Brain microvascular endothelial cell (primary cell): Measurements from ENCODE around the gene C2CD2L.

ENCODE experiments used
- DNase-seq: peaks from one replicate; pipeline ENCODE4 v3.0.0-alpha.2; 2020
- H3K27ac ChIP-seq: fragments of 250-450 bp; sonication (Bioruptor Pico); 2 replicates; pipeline ENCODE4 v1.5.1; 2020; ENCODE audit warnings: mild to moderate bottlenecking, moderate library complexity
- H3K27me3 ChIP-seq: fragments of 250-450 bp; sonication (Bioruptor Pico); replicated peaks from 2 replicates; pipeline ENCODE4 v1.5.1; 2020; ENCODE audit warnings: mild to moderate bottlenecking
- H3K36me3 ChIP-seq: fragments of 250-450 bp; sonication (Bioruptor Pico); replicated peaks from 2 replicates; pipeline ENCODE4 v1.5.1; 2020; ENCODE audit warnings: mild to moderate bottlenecking
- H3K4me3 ChIP-seq: 2 replicates; pipeline ENCODE4 v1.5.1; 2011; ENCODE audit warnings: low read depth, mild to moderate bottlenecking, control low read depth, low read length, moderate library complexity
- in situ Hi-C: cut with HindIII; loops from 2 replicates; pipeline ENCODE4 v1.10.0; 2017; ENCODE audit warnings: low sequenced_read_pairs, low pct_ligation_motif_present
- TF ChIP-seq, protein P1 (sequence below): IDR thresholded peaks from 2 replicates; pipeline ENCODE4 v1.5.1; 2011; ENCODE audit warnings: low read depth, mild to moderate bottlenecking, moderate library complexity, low read length, control low read depth, inconsistent platforms; ENCODE audit errors: missing control alignments

C2CD2L gene

DNA sequence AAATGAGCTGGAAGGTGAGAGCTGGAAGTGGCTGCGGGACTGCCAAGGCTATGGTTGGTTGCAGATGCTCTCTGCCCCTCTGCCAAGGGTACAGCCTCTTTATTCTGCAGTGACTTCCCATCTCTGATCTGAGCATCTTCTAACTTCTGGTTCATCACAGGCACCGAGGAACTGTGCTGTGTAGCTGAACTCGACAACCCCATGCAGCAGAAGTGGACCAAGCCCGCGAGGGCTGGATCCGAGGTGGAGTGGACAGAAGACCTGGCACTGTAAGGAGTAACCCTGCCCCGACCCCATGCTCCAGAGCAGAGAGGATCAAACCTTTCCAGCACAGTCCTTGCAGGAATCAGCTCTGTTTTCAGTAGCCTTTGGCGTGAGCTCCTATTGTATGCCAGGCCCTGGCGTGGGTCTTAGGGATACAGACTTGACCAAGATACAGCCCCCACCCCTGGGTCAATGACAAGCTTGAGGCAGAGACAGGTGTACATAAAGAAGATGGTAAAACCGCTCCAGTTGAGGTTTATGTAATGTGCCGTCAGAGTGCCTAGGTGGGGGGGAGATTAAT is 4.3 kb downstream of the C2CD2L start:
- DNase-seq, result no peak
- Histone ChIP-seq H3K36me3 (peaks cover 57% of the 10 kb centered on the region), H3K27ac (no peak overlapping the region), H3K27me3 (no peaks in the 10 kb centered on the region), H3K4me3 (no peak overlapping the region)
- TF ChIP-seq, protein P1, sequence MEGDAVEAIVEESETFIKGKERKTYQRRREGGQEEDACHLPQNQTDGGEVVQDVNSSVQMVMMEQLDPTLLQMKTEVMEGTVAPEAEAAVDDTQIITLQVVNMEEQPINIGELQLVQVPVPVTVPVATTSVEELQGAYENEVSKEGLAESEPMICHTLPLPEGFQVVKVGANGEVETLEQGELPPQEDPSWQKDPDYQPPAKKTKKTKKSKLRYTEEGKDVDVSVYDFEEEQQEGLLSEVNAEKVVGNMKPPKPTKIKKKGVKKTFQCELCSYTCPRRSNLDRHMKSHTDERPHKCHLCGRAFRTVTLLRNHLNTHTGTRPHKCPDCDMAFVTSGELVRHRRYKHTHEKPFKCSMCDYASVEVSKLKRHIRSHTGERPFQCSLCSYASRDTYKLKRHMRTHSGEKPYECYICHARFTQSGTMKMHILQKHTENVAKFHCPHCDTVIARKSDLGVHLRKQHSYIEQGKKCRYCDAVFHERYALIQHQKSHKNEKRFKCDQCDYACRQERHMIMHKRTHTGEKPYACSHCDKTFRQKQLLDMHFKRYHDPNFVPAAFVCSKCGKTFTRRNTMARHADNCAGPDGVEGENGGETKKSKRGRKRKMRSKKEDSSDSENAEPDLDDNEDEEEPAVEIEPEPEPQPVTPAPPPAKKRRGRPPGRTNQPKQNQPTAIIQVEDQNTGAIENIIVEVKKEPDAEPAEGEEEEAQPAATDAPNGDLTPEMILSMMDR, result no peak
- in situ Hi-C loops, result no loop called here

DNA sequence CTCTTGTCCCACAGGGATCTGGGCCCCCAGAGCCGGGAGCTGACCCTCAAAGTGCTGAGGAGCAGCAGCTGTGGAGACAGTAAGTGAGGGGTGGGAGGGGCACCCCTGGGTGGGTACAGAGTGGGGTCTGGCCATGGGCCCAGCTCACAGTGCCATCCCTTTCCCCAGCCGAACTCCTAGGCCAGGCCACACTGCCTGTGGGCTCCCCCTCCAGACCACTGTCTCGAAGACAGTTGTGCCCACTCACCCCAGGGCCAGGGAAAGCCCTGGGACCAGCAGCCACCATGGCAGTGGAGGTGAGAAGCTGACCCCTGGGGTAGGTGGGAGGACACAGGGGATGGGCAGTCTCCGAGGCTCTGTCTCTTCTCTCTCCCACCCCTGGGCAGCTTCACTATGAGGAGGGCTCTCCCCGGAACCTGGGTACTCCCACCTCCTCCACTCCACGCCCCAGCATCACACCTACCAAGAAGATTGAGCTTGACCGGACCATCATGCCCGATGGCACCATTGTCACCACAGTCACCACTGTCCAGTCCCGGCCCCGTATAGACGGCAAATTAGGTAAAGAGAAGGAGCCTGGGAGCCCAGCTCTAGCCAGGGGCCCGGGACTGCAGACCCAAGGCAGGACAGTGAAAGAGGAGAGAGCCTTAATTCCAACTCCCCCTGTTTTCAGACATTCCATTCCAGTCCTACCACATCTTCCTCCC is 5.3 kb downstream of the C2CD2L start:
- Histone ChIP-seq H3K27ac (no peak overlapping the region), H3K36me3 (peaks cover 57% of the 10 kb centered on the region)
- in situ Hi-C loops, result no loop called here

DNA sequence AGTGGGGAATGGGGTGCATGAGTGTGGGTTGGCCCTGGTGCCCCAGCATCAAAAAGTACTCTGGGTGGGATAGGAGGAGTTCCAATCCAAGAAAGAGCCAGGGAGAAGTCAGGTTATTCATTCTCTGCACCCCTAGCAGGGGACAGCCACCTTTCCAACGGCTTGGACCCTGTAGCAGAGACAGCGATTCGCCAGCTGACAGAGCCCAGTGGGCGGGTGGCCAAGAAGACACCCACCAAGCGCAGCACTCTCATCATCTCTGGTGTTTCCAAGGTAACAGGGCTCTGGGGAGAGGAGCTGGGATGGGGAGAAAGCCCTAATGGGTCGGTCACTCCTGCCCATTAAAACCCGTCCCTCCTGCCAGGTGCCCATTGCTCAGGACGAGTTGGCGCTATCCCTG is 6.6 kb downstream of the C2CD2L start:
- peaks cover 57% of the 10 kb centered on the region for H3K36me3 ChIP-seq
- DNase-seq, result no peak
- no peak overlapping the region for H3K27ac ChIP-seq
- in situ Hi-C loops, result no loop called here
- H3K27me3 ChIP-seq, result no peaks in the 10 kb centered on the region
- TF ChIP-seq, protein P1, result no peak
- H3K4me3 ChIP-seq, result no peak overlapping the region

More for the DNA sequence above, 5.3 kb downstream of the C2CD2L start:
- Histone ChIP-seq H3K27me3 (no peaks in the 10 kb centered on the region), H3K4me3 (no peak overlapping the region)
- DNase-seq, result no peak
- TF ChIP-seq, protein P1, result no peak

DNA sequence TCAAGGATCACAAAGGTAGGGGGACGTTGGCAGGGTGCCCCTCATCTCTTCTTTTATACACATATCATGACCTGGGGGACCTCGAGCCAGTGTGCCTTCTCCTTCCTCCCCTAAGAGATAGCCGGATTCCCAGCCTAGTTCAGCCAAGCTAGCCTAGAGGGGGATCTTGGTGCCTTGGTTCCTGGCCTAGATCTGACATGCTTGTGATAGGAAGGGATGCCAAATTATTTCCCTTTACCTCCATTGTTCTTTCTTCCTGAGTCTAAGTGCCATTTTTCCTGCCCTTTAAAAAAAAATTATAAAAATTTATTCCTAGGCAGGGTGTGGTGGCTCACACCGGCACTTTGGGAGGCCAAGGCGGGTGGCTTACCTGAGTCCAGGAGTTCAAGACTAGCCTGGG is 7.2 kb downstream of the C2CD2L start:
- Histone ChIP-seq H3K36me3 (peaks cover 57% of the 10 kb centered on the region), H3K27me3 (no peaks in the 10 kb centered on the region), H3K4me3 (no peak overlapping the region), H3K27ac (no peak overlapping the region)
- TF ChIP-seq, protein P1, result no peak
- in situ Hi-C loops, result no loop called here
- DNase-seq, result no peak

DNA sequence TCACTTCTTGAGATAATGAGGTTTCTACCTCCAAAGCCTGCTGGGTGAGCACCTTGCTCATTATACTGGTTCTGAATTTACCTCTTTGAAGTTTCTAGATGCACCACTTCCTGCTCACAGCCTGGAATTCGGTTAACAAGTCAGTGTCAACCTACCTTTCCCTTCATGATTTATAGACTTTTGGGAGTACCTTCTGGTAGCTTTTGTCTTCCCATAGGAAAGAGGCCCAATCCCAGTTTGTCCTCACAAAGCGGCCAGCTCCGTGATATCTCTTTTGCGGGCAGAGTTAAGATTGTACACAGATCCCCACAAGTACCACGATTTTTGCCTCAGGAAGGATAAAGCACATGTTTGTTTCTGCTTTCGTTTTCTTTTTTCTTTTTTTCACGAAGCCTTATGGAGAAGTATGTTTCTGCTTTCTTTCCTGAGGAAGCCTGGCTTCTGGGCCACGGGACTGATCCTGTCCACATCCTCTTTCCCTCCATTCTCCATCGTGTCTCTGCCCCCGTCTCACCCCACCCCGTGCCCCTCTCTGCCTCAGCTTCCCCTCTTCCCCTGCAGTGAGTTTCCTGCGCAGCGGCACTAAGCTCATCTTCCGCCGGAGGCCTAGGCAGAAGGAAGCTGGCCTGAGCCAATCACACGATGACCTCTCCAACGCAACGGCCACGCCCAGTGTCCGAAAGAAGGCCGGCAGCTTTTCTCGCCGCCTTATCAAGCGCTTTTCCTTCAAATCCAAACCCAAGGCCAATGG is 8.5 kb downstream of the C2CD2L start:
- H3K27ac ChIP-seq, result no peak overlapping the region
- no peaks in the 10 kb centered on the region for H3K27me3 ChIP-seq
- no peak for DNase-seq
- peaks cover 49% of the 10 kb centered on the region for H3K36me3 ChIP-seq
- in situ Hi-C loops, result no loop called here
- TF ChIP-seq, protein P1, result no peak
- H3K4me3 ChIP-seq, result no peak overlapping the region
